CD4-positive, CD25-positive, alpha-beta regulatory T cell (primary cell): ENCODE results near the gene DISP2. TPM values are rescaled to one million over a fixed set of nuclear protein-coding genes. Genes with fewer than 3 reads are reported as not detected.

Source experiments
- ATAC-seq, 2 donors: fragments of 150-1000 bp; cut with Tn5 transposase; one replicate each; pipeline ENCODE4 v1.10.0; 2021; ENCODE audit warnings: low read depth in 2 of 2, moderate number of reproducible peaks in 2 of 2, moderate library complexity in 1 of 2
- DNase-seq, 3 donors: peaks; one replicate each; pipeline versions ENCODE4 v3.0.0 to v3.0.0-alpha.2; 2012 to 2022; ENCODE audit warnings: mixed read lengths in 1 of 3
- H3K27ac ChIP-seq: one replicate; pipeline ENCODE4 v1.7.0; 2013; ENCODE audit warnings: mild to moderate bottlenecking, low read length; ENCODE audit not compliant: insufficient read depth, poor library complexity, severe bottlenecking
- H3K27me3 ChIP-seq: one replicate; pipeline ENCODE4 v1.7.0; 2013; ENCODE audit warnings: low read length; ENCODE audit not compliant: control insufficient read depth, insufficient read depth
- H3K36me3 ChIP-seq: one replicate; pipeline ENCODE4 v1.7.0; 2013; ENCODE audit warnings: mild to moderate bottlenecking, low read length, moderate library complexity; ENCODE audit not compliant: control insufficient read depth, insufficient read depth
- H3K4me1 ChIP-seq: 2 replicates; pipeline ENCODE4 v1.7.0; 2013; ENCODE audit warnings: mild to moderate bottlenecking, low read length; ENCODE audit not compliant: insufficient read depth, control insufficient read depth, poor library complexity, severe bottlenecking
- H3K4me3 ChIP-seq: one replicate; pipeline ENCODE4 v1.7.0; 2013; ENCODE audit warnings: low read depth, mild to moderate bottlenecking, low read length, moderate library complexity
- H3K9me3 ChIP-seq, 2 experiments: 1 replicate in 1 of 2; 2 replicates in 1 of 2; pipeline ENCODE4 v1.7.0; 2013; ENCODE audit warnings: low read length in 2 of 2, mild to moderate bottlenecking in 1 of 2, moderate library complexity in 1 of 2; ENCODE audit not compliant: control insufficient read depth in 2 of 2
- H3K27ac Mint-ChIP-seq, 3 donors: one replicate each; pipeline ENCODE4 v1.8.0; 2020 to 2022; ENCODE audit warnings: mild to moderate bottlenecking in 3 of 3, mixed read lengths in 3 of 3, moderate library complexity in 2 of 3
- H3K27me3 Mint-ChIP-seq: one replicate; pipeline ENCODE4 v1.8.0; 2022; ENCODE audit warnings: mild to moderate bottlenecking, mixed read lengths
- H3K36me3 Mint-ChIP-seq: one replicate; pipeline ENCODE4 v1.8.0; 2020; ENCODE audit warnings: mixed read lengths
- H3K4me1 Mint-ChIP-seq, 4 donors: one replicate each; pipeline ENCODE4 v1.8.0; 2020 to 2022; ENCODE audit warnings: mixed read lengths in 4 of 4, mild to moderate bottlenecking in 1 of 4
- H3K4me3 Mint-ChIP-seq, 4 donors: one replicate each; pipeline ENCODE4 v1.8.0; 2020 to 2022; ENCODE audit warnings: mild to moderate bottlenecking in 4 of 4, mixed read lengths in 4 of 4, moderate library complexity in 3 of 4
- H3K9me3 Mint-ChIP-seq, 7 donors: one replicate each; pipeline ENCODE4 v1.8.0; 2020 to 2022; ENCODE audit warnings: mixed read lengths in 7 of 7, mild to moderate bottlenecking in 3 of 7, moderate library complexity in 2 of 7
- polyA plus RNA-seq, 4 donors: library from polyadenylated mRNA; unstranded; fragments of 300-500 nt; fragmentation: Illumina TruSeq; gene quantifications; one replicate each; pipeline ENCODE4 v1.2.3, GENCODE V29; 2021
- total RNA-seq: library from RNA; stranded (reverse); gene quantifications from one replicate; pipeline ENCODE4 v1.2.3, GENCODE V29; 2022

Gene DISP2
- total and polyA plus RNA-seq, 5 donors from 2014 or later: 0.10 to 0.54 (median 0.22) TPM

DNA sequence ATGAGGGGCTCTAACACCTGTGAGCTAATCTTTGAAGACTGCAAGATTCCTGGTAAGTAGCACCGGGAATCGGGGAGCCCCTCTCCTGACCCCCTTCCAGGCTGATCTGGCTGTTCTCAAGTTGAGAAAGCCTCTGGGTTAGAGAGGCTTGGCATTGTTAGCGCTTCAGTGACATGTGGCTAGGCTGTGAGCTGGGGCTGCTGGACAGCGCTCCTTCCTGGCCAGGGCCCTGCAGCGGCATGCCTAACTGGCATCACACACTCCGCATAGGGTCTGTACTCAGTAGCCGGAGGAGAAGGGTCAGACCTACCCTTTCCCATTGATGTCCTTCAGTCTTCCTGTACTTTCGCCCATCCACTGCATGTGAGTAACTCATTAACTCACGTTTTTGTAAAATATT lies 55.0 kb downstream of the DISP2 start:
- no peak overlapping the region for H3K4me3 Mint-ChIP-seq
- ATAC-seq (no peak), DNase-seq (no peak)
- Histone ChIP-seq H3K4me1 (no peaks in the 10 kb centered on the region), H3K4me3 (no peak overlapping the region), H3K27ac (no peak overlapping the region), H3K36me3 (peaks cover 57% of the 10 kb centered on the region), H3K9me3 (no peaks in the 10 kb centered on the region), H3K27me3 (no peaks in the 10 kb centered on the region)
- H3K4me1 Mint-ChIP-seq: peaks cover 0 to 7% (median 4%) of the 10 kb centered on the region in 4 donors
- H3K9me3 Mint-ChIP-seq: peaks cover 0 to 2% (median 0%) of the 10 kb centered on the region in 7 donors
- peaks cover 39% of the 10 kb centered on the region for H3K36me3 Mint-ChIP-seq
- H3K27ac Mint-ChIP-seq: no peak overlapping the region
- no peaks in the 10 kb centered on the region for H3K27me3 Mint-ChIP-seq

DNA sequence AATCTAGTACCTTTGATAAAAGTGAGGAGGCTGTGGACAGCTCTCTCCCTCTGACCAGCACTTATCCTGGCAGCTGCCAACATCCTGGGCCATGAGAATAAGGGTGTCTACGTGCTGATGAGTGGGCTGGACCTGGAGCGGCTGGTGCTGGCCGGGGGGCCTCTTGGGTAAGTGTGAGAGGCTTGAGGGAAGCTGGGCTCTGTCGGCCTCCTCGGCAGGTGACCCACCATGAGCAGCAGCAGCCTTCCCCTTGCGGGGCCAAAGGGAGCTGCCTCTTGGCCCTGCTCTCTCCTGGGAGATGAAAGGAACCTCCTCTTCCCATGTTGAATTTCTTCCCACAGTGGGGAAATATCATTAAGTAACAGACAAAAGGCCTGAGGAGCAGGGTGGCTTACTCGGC lies 56.8 kb downstream of the DISP2 start:
- DNase-seq (no peak), ATAC-seq (no peak)
- peaks cover 0 to 3% (median 0%) of the 10 kb centered on the region in 4 donors for H3K4me1 Mint-ChIP-seq
- peaks cover 39% of the 10 kb centered on the region for H3K36me3 Mint-ChIP-seq
- no peak overlapping the region for H3K27ac ChIP-seq
- H3K9me3 Mint-ChIP-seq: peaks cover 0 to 2% (median 0%) of the 10 kb centered on the region in 7 donors
- no peak overlapping the region for H3K4me3 ChIP-seq
- H3K36me3 ChIP-seq: peaks cover 51% of the 10 kb centered on the region
- no peaks in the 10 kb centered on the region for H3K27me3 ChIP-seq
- H3K27ac Mint-ChIP-seq: no peak overlapping the region
- no peak overlapping the region for H3K4me3 Mint-ChIP-seq
- no peaks in the 10 kb centered on the region for H3K9me3 ChIP-seq
- no peaks in the 10 kb centered on the region for H3K27me3 Mint-ChIP-seq
- no peaks in the 10 kb centered on the region for H3K4me1 ChIP-seq

DNA sequence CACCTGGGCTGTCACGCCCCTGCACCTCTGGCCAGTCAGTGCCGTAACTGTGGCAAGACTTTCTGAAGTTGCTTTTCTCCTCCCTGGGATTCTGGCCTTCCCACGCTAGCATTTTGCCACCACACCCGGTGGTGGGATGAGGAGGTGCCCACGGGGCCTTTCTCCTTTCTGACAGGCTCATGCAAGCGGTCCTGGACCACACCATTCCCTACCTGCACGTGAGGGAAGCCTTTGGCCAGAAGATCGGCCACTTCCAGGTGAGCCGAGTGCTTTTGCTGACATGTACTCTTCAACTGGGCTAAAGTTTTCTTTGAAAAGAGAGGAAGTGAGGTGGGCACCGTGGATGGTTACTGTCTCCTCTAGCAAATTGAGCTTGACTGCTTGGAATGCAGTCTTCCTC lies 57.2 kb downstream of the DISP2 start:
- Histone ChIP-seq H3K4me1 (no peaks in the 10 kb centered on the region), H3K4me3 (no peak overlapping the region), H3K27me3 (no peaks in the 10 kb centered on the region), H3K27ac (no peak overlapping the region), H3K36me3 (peaks cover 49% of the 10 kb centered on the region), H3K9me3 (no peaks in the 10 kb centered on the region)
- DNase-seq (no peak), ATAC-seq (no peak)
- peaks cover 0 to 3% (median 0%) of the 10 kb centered on the region in 4 donors for H3K4me1 Mint-ChIP-seq
- H3K27ac Mint-ChIP-seq: no peak overlapping the region
- no peaks in the 10 kb centered on the region for H3K27me3 Mint-ChIP-seq
- peaks cover 35% of the 10 kb centered on the region for H3K36me3 Mint-ChIP-seq
- peaks cover 0 to 2% (median 0%) of the 10 kb centered on the region in 7 donors for H3K9me3 Mint-ChIP-seq
- H3K4me3 Mint-ChIP-seq: no peak overlapping the region

DNA sequence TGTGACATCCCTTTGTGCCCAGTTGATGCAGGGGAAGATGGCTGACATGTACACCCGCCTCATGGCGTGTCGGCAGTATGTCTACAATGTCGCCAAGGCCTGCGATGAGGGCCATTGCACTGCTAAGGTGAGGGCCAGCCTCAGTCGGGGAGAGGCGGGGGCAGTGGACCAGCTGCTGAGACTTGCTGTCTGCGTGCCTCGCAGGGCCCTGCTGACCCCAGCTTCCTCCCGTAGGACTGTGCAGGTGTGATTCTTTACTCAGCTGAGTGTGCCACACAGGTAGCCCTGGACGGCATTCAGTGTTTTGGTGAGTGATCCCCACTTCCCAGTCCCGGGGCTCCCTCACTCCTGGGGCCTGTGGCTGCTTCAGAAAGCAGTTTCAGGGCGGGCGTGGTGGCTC lies 58.0 kb downstream of the DISP2 start:
- Mint-ChIP-seq H3K36me3 (peaks cover 28% of the 10 kb centered on the region), H3K4me3 (no peak overlapping the region), H3K27ac (no peak overlapping the region), H3K27me3 (no peaks in the 10 kb centered on the region), H3K4me1 (peaks cover 0 to under 1% (median 0%) of the 10 kb centered on the region in 4 donors), H3K9me3 (peaks cover 0 to 2% (median 0%) of the 10 kb centered on the region in 7 donors)
- no peak overlapping the region for H3K27ac ChIP-seq
- H3K9me3 ChIP-seq: no peaks in the 10 kb centered on the region
- DNase-seq (no peak), ATAC-seq (no peak)
- H3K4me1 ChIP-seq: no peaks in the 10 kb centered on the region
- H3K36me3 ChIP-seq: peaks cover 41% of the 10 kb centered on the region
- H3K27me3 ChIP-seq: no peaks in the 10 kb centered on the region
- H3K4me3 ChIP-seq: no peak overlapping the region

DNA sequence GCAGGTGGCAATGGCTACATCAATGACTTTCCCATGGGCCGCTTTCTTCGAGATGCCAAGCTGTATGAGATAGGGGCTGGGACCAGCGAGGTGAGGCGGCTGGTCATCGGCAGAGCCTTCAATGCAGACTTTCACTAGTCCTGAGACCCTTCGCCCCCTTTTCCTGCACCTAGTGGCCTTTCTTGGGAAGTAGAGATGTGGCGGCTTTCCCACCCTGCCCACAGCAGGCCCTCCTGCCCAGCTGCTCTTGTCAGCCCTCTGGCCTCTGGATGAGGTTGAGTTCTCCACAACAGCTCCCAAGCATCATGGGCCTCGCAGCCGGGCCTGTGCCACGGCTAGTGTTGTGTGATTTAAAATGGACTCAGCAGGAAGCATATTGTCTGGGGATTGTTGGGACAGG lies 60.1 kb downstream of the DISP2 start:
- Histone ChIP-seq H3K27ac (no peak overlapping the region), H3K4me3 (no peak overlapping the region), H3K36me3 (peaks cover 27% of the 10 kb centered on the region), H3K4me1 (peaks cover 5% of the 10 kb centered on the region), H3K9me3 (no peaks in the 10 kb centered on the region), H3K27me3 (no peaks in the 10 kb centered on the region)
- DNase-seq: no peak
- no peak for ATAC-seq
- Mint-ChIP-seq H3K4me3 (no peak overlapping the region), H3K9me3 (no peaks in the 10 kb centered on the region), H3K27ac (no peak overlapping the region), H3K4me1 (peaks cover 0 to 2% (median 0%) of the 10 kb centered on the region in 4 donors), H3K27me3 (no peaks in the 10 kb centered on the region), H3K36me3 (peaks cover 15% of the 10 kb centered on the region)

DNA sequence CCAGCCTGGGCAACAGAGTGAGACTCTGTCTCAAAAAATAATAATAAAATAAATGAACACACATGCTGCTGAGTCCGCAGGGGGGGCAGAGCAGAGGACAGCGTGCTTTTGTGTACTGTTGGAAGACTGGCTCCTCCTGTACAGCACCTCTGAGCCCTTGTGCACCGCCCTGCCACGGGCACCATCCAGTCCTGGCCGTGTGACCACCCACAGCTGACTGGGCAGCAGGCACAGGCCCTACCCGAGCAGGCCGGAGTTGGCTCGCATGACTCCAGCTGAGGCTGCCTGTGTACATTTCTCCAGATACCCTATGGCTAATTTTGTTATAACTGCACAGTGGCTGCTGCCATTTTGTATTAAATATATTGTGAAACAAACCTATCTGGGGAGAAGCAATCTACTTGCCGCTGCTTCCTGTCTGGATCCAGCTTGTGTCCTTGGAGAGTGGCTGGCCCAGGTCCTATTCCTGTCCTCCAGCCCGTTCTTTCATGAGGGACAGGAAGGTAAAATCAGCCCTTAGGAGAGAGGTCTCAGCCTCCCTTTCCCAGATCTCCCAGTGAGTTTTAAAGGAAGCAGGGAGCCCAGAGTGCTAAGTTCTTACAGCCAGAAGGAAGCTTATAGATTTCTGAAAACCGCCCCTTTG lies 62.2 kb downstream of the DISP2 start:
- no peak overlapping the region for H3K27ac ChIP-seq
- H3K4me3 ChIP-seq: no peak overlapping the region
- peaks cover 5% of the 10 kb centered on the region for H3K4me1 ChIP-seq
- peaks cover 0 to 2% (median 0%) of the 10 kb centered on the region in 4 donors for H3K4me1 Mint-ChIP-seq
- peaks cover 14% of the 10 kb centered on the region for H3K36me3 ChIP-seq
- no peaks in the 10 kb centered on the region for H3K27me3 ChIP-seq
- H3K9me3 Mint-ChIP-seq: no peaks in the 10 kb centered on the region
- DNase-seq (no peak), ATAC-seq (no peak)
- H3K27ac Mint-ChIP-seq: no peak overlapping the region
- H3K36me3 Mint-ChIP-seq: peaks cover 4% of the 10 kb centered on the region
- H3K27me3 Mint-ChIP-seq: no peaks in the 10 kb centered on the region
- H3K4me3 Mint-ChIP-seq: no peak overlapping the region
- H3K9me3 ChIP-seq: no peaks in the 10 kb centered on the region

DNA sequence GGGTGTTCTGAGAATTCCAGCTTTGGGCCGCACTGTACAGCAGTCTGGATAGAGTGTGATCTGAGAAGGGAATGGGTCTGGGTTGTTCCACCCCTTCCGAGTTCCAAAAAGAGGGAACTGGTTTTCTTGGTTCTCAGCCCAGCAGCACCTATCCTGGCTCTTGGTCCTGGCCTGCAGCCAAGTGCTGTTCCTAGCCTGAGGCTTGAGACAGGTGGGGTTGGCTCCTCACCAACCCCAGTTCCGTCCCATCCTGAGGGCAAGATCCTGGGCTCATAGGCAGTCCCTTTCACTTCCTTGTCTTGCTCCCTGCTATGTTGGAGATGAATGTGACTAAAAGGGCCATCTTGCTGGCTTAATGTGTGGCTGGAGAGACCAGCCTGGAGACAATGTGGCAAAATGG lies 62.8 kb downstream of the DISP2 start:
- no peaks in the 10 kb centered on the region for H3K36me3 Mint-ChIP-seq
- Histone ChIP-seq H3K9me3 (no peaks in the 10 kb centered on the region), H3K27ac (no peak overlapping the region), H3K27me3 (no peaks in the 10 kb centered on the region), H3K4me3 (no peak overlapping the region), H3K4me1 (peaks cover 5% of the 10 kb centered on the region), H3K36me3 (peaks cover 8% of the 10 kb centered on the region)
- H3K4me1 Mint-ChIP-seq: peaks cover 0 to 2% (median 0%) of the 10 kb centered on the region in 4 donors
- DNase-seq (no peak), ATAC-seq (no peak)
- H3K27me3 Mint-ChIP-seq: no peaks in the 10 kb centered on the region
- no peaks in the 10 kb centered on the region for H3K9me3 Mint-ChIP-seq
- H3K27ac Mint-ChIP-seq: no peak overlapping the region
- H3K4me3 Mint-ChIP-seq: no peak overlapping the region
